WTC11 (cell line): ENCODE results near the gene LPP. TPM values are rescaled to one million over a fixed set of nuclear protein-coding genes. Genes with fewer than 3 reads are reported as not detected.
"Not testable (repeated sequence)": the region's sequence is repeated elsewhere in the genome, so short reads cannot be mapped to it uniquely, and the experiment has no call there.

Experiments used
- ATAC-seq: fragments of 200-7000 bp; cut with Tn5 transposase; 2 replicates; pipeline ENCODE4 v1.10.0; 2021; ENCODE audit warnings: mild to moderate bottlenecking, moderate library complexity
- CTCF ChIA-PET: fragments of 300-600 bp; sonication (Branson Sonifier 250); formaldehyde crosslinking; loops from one replicate; lab custom pipeline; 2021; ENCODE audit warnings: antibody characterized with exemption; lab: Charles Lee
- POLR2A ChIA-PET: fragments of 350-600 bp; sonication (Branson Sonifier 250); formaldehyde crosslinking; loops from one replicate; lab custom pipeline; 2021; ENCODE audit warnings: antibody characterized with exemption; lab: Charles Lee
- DNase-seq: peaks from one replicate; pipeline ENCODE4 v3.0.0; 2021; ENCODE audit warnings: low spot score
- H3K27ac Mint-ChIP-seq: 2 replicates; pipeline ENCODE4 v1.8.0; 2021; ENCODE audit warnings: mixed read lengths
- H3K27me3 Mint-ChIP-seq: 2 replicates; pipeline ENCODE4 v1.8.0; 2021; ENCODE audit warnings: low read depth, mild to moderate bottlenecking, moderate library complexity, mixed read lengths
- H3K36me3 Mint-ChIP-seq: 2 replicates; pipeline ENCODE4 v1.8.0; 2021; ENCODE audit warnings: mixed read lengths
- H3K4me1 Mint-ChIP-seq: 2 replicates; pipeline ENCODE4 v1.8.0; 2022; ENCODE audit warnings: mixed read lengths
- H3K4me3 Mint-ChIP-seq: 2 replicates; pipeline ENCODE4 v1.8.0; 2021; ENCODE audit warnings: mild to moderate bottlenecking, moderate library complexity, mixed read lengths
- H3K9me3 Mint-ChIP-seq: 2 replicates; pipeline ENCODE4 v1.8.0; 2021; ENCODE audit warnings: mixed read lengths
- ATF1 ChIP-seq: sonication (generic); formaldehyde crosslinking; IDR thresholded peaks from 2 replicates; pipeline ENCODE4 v1.8.1; 2023; ENCODE audit warnings: mild to moderate bottlenecking, moderate library complexity, missing genetic modification reagents
- FOXK1 ChIP-seq: sonication (generic); formaldehyde crosslinking; IDR thresholded peaks from 2 replicates; pipeline ENCODE4 v1.8.0; 2022; ENCODE audit warnings: mild to moderate bottlenecking, moderate library complexity, missing genetic modification reagents
- FOXP1 ChIP-seq: sonication (generic); formaldehyde crosslinking; IDR thresholded peaks from 2 replicates; pipeline ENCODE4 v1.8.0; 2022; ENCODE audit warnings: missing genetic modification reagents, mild to moderate bottlenecking, moderate library complexity, borderline replicate concordance
- NR1H2 ChIP-seq: sonication (generic); formaldehyde crosslinking; IDR thresholded peaks from 2 replicates; pipeline ENCODE4 v1.9.0; 2021; ENCODE audit warnings: mild to moderate bottlenecking, moderate library complexity, missing genetic modification reagents
- SMAD4 ChIP-seq: sonication (generic); formaldehyde crosslinking; IDR thresholded peaks from 2 replicates; pipeline ENCODE4 v1.8.0; 2022; ENCODE audit warnings: mild to moderate bottlenecking, missing genetic modification reagents
- TCF7 ChIP-seq: sonication (generic); formaldehyde crosslinking; IDR thresholded peaks from 2 replicates; pipeline ENCODE4 v1.8.0; 2022; ENCODE audit warnings: mild to moderate bottlenecking, low read depth, missing genetic modification reagents, moderate library complexity
- ZNF317 ChIP-seq: sonication (generic); formaldehyde crosslinking; IDR thresholded peaks from 2 replicates; pipeline ENCODE4 v1.8.1; 2023; ENCODE audit warnings: low read depth, mild to moderate bottlenecking, moderate library complexity, missing genetic modification reagents, borderline replicate concordance
- ZNF671 ChIP-seq: fragments of 250-450 bp; sonication (Bioruptor Pico); IDR thresholded peaks from 2 replicates; pipeline ENCODE4 v1.8.0; 2021; ENCODE audit warnings: mild to moderate bottlenecking
- total RNA-seq: library from RNA; stranded (reverse); gene quantifications from 3 replicates; pipeline ENCODE4 v1.2.3, GENCODE V29; 2021
- TF ChIP-seq, protein P1 (sequence below): sonication (generic); formaldehyde crosslinking; IDR thresholded peaks from 2 replicates; pipeline ENCODE4 v1.8.0; 2023; ENCODE audit warnings: mild to moderate bottlenecking, missing genetic modification reagents
- TF ChIP-seq, protein P2 (sequence below): sonication (generic); formaldehyde crosslinking; IDR thresholded peaks from 2 replicates; pipeline ENCODE4 v1.8.1; 2023; ENCODE audit warnings: mild to moderate bottlenecking, missing genetic modification reagents, borderline replicate concordance
- TF ChIP-seq, protein P3 (sequence below): sonication (generic); formaldehyde crosslinking; IDR thresholded peaks from 2 replicates; pipeline ENCODE4 v1.8.0; 2023; ENCODE audit warnings: missing genetic modification reagents
- TF ChIP-seq, protein P4 (sequence below): sonication (generic); formaldehyde crosslinking; conservative IDR thresholded peaks from 2 replicates; pipeline ENCODE4 v1.8.1; 2023; ENCODE audit warnings: mild to moderate bottlenecking, low read depth, missing genetic modification reagents, moderate library complexity
- TF ChIP-seq, protein P5 (sequence below): sonication (generic); formaldehyde crosslinking; IDR thresholded peaks from 2 replicates; pipeline ENCODE4 v1.8.1; 2022; ENCODE audit warnings: mild to moderate bottlenecking, moderate library complexity, missing genetic modification reagents
- TF ChIP-seq, protein P6 (sequence below): sonication (generic); formaldehyde crosslinking; conservative IDR thresholded peaks from 2 replicates; pipeline ENCODE4 v1.8.1; 2022; ENCODE audit warnings: mild to moderate bottlenecking, missing genetic modification reagents

Gene LPP
- total RNA-seq, 1 experiment from 2014 or later: 49.6 TPM

DNA sequence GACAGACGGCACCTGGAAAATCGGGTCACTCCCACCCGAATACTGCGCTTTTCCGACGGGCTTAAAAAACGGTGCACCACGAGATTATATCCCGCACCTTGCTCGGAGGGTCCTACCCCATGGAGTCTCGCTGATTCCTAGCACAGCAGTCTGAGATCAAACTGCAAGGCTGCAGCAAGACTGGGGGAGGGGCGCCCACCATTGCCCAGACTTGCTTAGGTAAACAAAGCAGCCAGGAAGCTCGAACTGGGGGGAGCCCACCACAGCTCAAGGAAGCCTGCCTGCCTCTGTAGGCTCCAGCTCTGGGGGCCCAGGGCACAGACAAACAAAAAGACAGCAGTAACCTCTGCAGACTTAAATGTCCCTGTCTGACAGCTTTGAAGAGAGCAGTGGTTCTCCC is 482.3 kb downstream of the LPP start:
- TF ChIP-seq FOXP1 (CRISPR knock-in tag): peak; percentile 54; the same call in 1 of the 2 replicates
- TF ChIP-seq FOXK1: 0 out of 2 replicates have a peak, but pooled peaks have one; percentile 20
- CTCF ChIA-PET, POLR2A ChIA-PET, H3K27ac Mint-ChIP-seq, H3K27me3 Mint-ChIP-seq, ATAC-seq, H3K4me3 Mint-ChIP-seq: not testable (repeated sequence)
- Mint-ChIP-seq H3K9me3 (peaks cover 22% of the 10 kb centered on the region), H3K4me1 (peaks cover 20% of the 10 kb centered on the region), H3K36me3 (peaks cover 20% of the 10 kb centered on the region)
- DNase-seq: peak; percentile 31

DNA sequence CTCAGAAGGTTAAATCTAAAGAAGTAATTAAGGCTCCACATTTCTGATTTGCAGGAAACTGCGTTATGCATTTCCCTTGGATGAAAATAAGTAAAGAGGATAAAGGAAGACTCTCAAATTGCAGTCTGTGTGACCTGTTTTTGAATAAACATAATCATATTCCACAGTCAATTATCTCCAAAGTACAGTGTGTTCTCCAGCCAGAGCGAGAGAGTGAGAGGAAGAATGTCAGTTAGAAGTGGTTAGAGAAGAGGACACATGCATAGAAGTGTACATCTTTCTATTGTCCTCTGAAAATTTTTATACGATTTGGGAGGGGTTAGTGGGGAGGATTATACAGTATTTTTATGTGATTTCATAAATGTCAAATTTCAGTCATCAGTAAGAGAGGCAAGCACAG is 487.1 kb downstream of the LPP start:
- Mint-ChIP-seq H3K36me3 (peaks cover 7% of the 10 kb centered on the region), H3K27me3 (no peaks in the 10 kb centered on the region), H3K4me1 (peaks cover 11% of the 10 kb centered on the region), H3K9me3 (peaks cover 7% of the 10 kb centered on the region; the same call in 1 of the 2 replicates), H3K4me3 (no peak overlapping the region), H3K27ac (no peak overlapping the region)
- TF ChIP-seq, protein P1, sequence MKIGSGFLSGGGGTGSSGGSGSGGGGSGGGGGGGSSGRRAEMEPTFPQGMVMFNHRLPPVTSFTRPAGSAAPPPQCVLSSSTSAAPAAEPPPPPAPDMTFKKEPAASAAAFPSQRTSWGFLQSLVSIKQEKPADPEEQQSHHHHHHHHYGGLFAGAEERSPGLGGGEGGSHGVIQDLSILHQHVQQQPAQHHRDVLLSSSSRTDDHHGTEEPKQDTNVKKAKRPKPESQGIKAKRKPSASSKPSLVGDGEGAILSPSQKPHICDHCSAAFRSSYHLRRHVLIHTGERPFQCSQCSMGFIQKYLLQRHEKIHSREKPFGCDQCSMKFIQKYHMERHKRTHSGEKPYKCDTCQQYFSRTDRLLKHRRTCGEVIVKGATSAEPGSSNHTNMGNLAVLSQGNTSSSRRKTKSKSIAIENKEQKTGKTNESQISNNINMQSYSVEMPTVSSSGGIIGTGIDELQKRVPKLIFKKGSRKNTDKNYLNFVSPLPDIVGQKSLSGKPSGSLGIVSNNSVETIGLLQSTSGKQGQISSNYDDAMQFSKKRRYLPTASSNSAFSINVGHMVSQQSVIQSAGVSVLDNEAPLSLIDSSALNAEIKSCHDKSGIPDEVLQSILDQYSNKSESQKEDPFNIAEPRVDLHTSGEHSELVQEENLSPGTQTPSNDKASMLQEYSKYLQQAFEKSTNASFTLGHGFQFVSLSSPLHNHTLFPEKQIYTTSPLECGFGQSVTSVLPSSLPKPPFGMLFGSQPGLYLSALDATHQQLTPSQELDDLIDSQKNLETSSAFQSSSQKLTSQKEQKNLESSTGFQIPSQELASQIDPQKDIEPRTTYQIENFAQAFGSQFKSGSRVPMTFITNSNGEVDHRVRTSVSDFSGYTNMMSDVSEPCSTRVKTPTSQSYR: no peak
- TF ChIP-seq ATF1 (CRISPR knock-in tag): no peak
- no peak for TF ChIP-seq ZNF671
- TF ChIP-seq ZNF317 (CRISPR knock-in tag): no peak
- TF ChIP-seq, protein P2, sequence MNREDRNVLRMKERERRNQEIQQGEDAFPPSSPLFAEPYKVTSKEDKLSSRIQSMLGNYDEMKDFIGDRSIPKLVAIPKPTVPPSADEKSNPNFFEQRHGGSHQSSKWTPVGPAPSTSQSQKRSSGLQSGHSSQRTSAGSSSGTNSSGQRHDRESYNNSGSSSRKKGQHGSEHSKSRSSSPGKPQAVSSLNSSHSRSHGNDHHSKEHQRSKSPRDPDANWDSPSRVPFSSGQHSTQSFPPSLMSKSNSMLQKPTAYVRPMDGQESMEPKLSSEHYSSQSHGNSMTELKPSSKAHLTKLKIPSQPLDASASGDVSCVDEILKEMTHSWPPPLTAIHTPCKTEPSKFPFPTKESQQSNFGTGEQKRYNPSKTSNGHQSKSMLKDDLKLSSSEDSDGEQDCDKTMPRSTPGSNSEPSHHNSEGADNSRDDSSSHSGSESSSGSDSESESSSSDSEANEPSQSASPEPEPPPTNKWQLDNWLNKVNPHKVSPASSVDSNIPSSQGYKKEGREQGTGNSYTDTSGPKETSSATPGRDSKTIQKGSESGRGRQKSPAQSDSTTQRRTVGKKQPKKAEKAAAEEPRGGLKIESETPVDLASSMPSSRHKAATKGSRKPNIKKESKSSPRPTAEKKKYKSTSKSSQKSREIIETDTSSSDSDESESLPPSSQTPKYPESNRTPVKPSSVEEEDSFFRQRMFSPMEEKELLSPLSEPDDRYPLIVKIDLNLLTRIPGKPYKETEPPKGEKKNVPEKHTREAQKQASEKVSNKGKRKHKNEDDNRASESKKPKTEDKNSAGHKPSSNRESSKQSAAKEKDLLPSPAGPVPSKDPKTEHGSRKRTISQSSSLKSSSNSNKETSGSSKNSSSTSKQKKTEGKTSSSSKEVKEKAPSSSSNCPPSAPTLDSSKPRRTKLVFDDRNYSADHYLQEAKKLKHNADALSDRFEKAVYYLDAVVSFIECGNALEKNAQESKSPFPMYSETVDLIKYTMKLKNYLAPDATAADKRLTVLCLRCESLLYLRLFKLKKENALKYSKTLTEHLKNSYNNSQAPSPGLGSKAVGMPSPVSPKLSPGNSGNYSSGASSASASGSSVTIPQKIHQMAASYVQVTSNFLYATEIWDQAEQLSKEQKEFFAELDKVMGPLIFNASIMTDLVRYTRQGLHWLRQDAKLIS (CRISPR knock-in tag): no peak
- TF ChIP-seq, protein P3, sequence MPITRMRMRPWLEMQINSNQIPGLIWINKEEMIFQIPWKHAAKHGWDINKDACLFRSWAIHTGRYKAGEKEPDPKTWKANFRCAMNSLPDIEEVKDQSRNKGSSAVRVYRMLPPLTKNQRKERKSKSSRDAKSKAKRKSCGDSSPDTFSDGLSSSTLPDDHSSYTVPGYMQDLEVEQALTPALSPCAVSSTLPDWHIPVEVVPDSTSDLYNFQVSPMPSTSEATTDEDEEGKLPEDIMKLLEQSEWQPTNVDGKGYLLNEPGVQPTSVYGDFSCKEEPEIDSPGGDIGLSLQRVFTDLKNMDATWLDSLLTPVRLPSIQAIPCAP: no peak
- TF ChIP-seq, protein P4, sequence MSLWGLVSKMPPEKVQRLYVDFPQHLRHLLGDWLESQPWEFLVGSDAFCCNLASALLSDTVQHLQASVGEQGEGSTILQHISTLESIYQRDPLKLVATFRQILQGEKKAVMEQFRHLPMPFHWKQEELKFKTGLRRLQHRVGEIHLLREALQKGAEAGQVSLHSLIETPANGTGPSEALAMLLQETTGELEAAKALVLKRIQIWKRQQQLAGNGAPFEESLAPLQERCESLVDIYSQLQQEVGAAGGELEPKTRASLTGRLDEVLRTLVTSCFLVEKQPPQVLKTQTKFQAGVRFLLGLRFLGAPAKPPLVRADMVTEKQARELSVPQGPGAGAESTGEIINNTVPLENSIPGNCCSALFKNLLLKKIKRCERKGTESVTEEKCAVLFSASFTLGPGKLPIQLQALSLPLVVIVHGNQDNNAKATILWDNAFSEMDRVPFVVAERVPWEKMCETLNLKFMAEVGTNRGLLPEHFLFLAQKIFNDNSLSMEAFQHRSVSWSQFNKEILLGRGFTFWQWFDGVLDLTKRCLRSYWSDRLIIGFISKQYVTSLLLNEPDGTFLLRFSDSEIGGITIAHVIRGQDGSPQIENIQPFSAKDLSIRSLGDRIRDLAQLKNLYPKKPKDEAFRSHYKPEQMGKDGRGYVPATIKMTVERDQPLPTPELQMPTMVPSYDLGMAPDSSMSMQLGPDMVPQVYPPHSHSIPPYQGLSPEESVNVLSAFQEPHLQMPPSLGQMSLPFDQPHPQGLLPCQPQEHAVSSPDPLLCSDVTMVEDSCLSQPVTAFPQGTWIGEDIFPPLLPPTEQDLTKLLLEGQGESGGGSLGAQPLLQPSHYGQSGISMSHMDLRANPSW (CRISPR knock-in tag): no peak
- TF ChIP-seq TCF7: no peak
- no peak for TF ChIP-seq SMAD4 (CRISPR knock-in tag)
- TF ChIP-seq, protein P5, sequence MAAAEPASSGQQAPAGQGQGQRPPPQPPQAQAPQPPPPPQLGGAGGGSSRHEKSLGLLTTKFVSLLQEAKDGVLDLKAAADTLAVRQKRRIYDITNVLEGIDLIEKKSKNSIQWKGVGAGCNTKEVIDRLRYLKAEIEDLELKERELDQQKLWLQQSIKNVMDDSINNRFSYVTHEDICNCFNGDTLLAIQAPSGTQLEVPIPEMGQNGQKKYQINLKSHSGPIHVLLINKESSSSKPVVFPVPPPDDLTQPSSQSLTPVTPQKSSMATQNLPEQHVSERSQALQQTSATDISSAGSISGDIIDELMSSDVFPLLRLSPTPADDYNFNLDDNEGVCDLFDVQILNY (CRISPR knock-in tag): no peak
- no peak for TF ChIP-seq NR1H2 (CRISPR knock-in tag)
- TF ChIP-seq, protein P6, sequence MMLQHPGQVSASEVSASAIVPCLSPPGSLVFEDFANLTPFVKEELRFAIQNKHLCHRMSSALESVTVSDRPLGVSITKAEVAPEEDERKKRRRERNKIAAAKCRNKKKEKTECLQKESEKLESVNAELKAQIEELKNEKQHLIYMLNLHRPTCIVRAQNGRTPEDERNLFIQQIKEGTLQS (CRISPR knock-in tag): no peak
- ATAC-seq (no peak), DNase-seq (no peak)
- ChIA-PET CTCF (no interaction called here), POLR2A (no interaction called here)
